HG02884 (cell line): ENCODE results near the gene MICALL2.
A peak's percentile ranks its signal among the peaks of the same experiment; 100 is the strongest.

Experiments used
- ATAC-seq: cut with Tn5 transposase; IDR thresholded peaks from one replicate; pipeline ENCODE4 v1.9.1; 2021; ENCODE audit warnings: mild to moderate bottlenecking, moderate library complexity; ENCODE audit not compliant: unreplicated experiment

The MICALL2 gene

DNA sequence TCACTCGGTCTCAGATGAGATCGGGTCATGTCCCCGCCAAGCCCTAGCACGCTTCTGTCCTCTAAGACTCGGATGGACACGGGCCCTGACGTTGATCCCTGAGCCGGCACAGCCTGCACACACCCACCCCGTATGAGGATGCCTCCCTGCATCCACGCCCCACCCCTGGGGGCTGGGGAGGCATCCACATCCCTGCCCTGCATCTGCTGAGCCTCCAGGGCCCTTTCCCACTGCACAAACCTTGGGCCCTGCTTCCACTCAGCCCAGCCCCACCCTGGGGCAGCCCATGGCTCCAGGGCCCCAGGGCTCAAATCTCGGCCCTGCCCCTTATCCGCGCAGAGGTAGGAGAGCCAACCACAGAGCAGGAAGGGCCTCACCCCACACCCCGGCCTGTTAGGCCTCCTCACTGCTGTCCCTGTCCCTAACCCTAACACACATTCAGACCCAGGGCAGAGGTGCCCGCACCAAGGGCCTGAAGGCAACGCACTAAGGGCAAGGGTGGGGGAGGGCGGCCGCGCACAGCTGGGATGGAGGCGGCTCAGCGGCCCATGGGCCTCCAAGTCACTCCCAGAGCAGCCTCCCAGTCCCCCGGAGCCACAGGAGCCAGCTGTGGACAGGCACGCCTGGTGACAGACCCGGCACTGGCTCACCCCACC is 9.5 kb upstream of the MICALL2 start:
- ATAC-seq = no peak

DNA sequence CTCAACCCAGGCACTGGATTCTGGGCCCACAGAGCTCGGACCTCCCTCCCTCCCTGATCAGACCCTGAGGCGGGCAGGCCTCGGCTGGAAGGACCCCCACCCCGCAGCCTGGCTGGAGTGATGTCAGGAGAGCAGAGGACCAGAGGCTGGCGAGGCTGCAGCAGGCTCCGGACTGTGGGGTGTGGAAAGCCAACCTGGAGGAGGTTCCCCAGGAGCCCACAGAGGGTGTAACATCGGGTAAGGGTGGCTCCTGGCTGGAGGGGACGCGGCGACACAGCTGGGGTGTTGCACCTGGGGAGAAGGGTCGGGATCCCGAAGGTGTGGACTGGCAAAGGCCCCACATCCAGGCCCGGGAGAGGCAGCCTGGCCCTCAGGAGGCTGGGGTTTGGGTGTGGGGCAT is 8.9 kb upstream of the MICALL2 start:
- ATAC-seq = no peak

DNA sequence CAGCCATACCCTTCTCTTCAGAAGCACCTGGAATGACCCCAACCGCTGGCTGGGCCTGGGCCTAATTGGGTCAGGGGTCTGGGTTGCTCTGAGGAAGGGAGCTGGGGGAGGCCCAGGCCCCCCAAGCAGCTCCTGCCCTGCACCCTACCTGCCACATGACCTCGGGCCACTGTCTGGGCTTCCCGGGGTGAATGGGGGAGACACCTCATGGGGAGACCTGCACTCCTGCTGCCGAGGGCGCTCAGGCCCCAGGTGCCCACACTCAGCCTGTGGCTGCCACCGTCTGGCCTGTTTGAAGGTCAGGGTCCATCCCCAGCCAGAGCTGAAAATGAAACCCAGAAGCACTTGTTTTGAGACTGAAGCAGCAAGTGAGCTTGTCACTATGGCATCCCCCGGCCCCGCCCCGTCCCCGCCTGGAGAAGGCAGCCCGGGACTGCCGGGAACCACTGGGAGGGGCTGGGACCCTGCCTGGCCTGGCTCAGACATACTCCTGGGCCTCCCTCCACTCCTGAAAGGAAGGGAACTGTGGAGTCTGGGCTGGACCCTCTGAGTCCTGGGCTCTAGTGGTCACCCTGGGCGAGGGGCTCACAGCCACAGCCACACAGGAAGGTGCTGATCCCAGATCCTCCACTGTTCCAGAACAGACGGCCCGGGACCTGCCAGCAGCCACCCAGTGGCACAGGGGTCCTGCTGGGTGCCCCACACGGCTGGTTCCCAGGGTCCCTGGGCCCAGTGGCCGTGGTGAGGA is 7.4 kb upstream of the MICALL2 start:
- no peak for ATAC-seq

DNA sequence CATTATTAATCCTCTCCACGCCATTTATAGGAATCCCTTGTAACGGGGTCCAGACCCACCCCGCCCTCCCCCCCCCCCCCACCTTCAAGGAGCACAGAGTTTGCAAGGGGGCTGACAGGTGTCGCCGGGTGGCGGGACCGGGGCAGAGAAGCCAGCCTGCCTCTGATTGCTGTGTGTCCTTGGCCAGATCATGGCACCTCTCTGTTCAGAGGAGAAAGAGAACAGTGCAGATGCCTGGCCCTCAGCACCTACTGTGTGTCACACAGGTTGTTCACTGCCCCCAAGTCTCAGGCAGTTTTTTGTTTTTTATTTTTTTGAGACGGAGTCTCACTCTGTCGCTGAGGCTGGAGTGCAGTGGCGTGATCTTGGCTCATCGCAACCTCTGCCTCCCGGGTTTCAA is 5.4 kb upstream of the MICALL2 start:
- ATAC-seq = no peak

DNA sequence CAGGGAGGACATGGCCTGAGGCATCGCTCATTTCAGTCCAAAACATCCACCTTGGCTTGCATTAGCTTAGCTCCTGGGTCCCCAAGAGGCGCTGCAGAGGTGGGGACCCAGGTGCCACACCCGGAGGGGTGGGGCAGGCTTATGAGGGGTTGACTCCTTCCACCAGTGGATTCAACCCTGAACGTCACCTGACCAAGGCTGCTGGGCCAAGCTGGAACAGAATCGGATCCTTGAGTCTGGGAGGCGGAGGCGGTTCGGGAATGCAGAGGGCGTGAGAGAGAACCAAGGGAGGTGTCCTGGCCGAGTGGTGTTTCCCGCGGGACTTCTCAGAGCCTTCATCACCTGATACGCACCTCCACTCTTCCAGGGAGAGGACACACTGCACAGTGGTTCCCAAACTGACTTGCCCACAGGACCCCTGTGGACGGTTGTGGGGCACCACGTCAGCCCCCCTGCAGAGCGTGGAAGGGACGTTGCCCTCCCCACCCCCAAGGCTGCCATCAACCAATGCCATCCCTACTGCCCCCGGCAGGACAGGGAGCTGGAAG is 4.5 kb upstream of the MICALL2 start:
- no peak for ATAC-seq

DNA sequence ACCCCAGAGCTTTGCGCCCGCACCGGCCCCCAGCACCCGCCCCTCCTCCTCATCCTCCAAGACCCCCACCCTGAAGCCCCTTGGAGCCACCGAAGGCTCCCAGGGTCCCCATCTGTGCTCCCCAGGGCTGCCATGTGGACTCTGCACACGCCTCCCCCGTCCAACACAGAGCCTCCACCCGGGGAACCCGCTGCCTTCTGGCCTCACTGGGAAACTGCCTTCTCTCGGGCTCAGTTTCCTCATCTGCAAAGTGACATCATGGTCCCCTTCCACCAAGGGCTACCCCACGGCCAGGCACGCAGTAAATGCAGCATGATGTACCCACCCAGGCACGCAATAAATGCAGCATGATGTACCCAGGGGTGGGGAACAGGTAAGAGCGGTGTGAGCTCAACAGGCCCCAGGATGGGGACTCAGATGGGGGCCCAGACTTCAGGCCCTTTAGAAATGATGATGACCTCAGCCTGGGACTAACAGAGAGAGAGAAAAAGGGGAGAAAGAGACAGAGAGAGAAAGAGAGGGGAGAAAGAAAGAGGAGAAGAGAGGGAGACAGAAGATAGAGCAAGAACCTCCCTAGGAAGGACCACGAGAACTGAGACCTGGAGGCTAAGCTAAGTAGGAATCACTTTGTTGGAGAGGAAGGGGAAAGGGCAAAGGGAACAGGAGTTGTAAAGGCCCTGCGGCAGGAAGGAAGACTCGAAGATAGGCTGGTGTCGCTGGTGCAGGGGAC is 2.5 kb upstream of the MICALL2 start:
- ATAC-seq = no peak

DNA sequence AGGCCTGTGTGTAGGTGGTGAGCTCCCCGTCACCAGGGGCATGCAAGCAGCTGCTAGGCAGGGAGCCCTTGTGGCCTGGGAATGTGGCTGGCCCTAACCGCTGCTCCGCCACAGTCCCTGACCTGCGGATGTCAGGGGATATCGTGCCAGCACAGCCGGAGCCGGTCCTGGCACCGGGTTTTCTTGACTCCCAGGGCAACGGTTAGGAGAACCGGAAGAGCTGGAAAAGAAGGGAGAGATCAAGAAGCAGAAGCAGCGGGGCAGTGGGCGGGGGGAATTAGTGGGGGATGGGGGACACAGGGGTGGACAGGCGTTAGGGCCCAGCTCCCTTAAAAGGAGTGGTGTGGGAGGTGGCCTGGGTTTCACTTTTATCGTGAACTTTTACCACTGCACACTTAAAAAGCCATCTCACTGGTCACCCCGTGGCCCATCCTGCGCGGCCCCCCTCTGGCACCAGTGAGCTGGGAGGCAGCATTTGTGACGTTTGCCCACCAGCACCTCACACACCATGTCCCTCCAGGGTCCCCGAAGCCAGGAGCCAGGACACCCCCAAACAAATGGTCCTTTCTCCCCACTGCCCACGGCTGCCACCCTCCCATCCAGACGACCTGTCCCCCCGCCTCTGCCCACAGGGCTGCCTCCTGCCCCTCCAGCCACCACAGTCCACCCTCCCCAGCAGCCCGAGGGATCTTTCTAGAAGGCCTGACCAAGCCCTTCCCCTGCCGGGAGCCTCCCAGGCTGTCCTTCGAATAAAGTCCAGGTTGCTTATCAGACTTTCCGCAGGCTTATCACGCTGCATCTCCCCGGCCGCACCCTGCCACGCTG is 1.8 kb upstream of the MICALL2 start:
- no peak for ATAC-seq

DNA sequence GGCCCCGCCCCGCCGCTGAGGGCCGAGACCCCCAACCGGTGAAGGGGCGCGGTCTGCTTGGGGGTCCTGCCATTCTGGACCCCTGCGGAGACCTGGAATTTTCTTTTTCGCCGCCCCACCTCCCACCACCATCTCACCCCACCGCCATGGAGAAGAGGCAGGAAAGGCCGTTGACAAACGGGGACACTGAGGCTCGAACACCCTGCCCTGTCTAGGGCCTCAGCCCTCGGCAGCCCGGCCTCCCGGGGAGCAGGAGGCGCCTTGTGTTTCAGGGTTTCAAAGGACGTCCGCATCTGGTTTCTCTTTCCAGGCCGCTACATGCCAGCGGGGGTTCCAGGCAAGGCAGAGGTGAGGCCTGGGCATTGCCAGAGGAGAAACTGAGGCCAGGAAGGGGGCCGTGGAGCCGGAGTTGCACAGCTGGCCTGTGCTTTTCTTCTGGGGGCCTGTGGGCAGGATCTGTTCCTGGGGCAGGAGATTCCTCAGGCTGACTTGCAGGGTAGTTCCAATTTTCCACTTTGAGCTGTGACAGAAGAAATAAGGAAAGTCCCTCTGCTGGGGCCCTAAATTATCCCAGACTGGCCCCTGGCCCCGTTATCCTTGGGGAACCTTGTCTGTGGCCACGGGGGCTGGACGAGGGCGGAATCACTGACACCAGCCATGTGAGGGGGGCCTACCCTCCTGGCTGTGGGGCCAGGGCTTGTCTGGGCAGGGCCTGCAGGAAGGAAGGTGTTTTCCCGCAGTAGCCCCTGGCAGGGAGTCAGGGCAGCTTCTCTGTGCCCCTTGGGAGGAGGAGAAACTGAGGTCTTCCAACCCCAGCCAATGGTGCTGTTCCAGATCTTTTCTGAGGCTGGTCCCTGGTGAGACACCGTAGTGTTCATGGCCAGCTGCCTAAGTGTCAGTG is 900 bp upstream of the MICALL2 start:
- no peak for ATAC-seq

DNA sequence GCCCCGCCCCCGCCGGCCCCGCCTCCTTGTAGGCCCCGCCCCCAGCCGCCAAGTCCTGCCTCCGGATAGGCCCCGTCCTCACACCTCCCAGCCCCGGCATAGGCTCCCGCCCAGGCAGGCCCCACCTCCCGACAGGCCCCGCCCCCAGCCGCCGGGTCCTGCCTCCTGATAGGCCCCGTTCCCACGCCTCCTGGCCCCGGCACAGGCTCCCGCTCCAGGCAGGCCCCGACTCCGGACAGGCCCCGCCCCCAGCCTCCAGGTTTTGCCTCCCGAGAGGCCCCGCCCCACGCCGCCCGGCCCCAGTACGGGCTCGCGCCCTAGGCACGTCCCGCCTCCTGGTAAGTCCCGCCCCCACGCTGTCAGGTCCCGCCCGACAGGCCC is 232 bp upstream of the MICALL2 start:
- ATAC-seq = peak; percentile 90

DNA sequence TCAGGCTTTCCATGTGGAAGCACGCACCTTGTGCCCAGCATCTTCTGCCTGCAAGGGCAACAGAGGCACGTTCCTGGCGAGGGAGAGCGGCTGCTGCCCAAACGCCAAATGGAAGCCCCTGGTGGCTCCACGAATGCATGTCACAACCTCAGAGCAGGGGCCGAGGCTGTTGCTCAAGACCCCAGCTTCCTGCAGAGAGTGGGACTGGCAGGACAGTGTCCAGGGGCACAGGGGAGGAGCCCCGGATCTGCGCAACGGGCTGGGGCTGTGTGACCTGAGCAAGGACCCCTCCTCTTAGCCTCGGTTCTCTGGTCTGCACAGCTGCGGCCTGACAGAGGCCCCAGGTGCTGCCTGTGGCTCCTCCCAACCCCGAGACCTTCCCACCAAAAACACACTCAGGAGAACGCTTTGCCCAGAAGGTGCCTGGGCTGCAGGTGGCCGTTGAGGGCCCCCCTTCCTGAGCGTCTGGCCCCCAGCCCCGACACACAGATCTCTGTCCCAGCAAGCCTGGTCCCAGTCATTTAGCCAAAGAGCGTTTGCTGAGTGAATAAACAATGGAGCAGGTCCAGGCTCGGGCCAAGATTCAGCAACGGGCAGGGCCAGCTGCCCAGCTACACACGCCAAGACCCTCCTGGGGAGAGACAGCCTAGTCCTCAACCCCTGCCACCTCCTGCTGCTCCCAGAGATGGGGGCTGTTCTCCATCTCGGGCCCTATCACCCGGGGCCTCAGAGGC is 1.2 kb downstream of the MICALL2 start:
- ATAC-seq = no peak

DNA sequence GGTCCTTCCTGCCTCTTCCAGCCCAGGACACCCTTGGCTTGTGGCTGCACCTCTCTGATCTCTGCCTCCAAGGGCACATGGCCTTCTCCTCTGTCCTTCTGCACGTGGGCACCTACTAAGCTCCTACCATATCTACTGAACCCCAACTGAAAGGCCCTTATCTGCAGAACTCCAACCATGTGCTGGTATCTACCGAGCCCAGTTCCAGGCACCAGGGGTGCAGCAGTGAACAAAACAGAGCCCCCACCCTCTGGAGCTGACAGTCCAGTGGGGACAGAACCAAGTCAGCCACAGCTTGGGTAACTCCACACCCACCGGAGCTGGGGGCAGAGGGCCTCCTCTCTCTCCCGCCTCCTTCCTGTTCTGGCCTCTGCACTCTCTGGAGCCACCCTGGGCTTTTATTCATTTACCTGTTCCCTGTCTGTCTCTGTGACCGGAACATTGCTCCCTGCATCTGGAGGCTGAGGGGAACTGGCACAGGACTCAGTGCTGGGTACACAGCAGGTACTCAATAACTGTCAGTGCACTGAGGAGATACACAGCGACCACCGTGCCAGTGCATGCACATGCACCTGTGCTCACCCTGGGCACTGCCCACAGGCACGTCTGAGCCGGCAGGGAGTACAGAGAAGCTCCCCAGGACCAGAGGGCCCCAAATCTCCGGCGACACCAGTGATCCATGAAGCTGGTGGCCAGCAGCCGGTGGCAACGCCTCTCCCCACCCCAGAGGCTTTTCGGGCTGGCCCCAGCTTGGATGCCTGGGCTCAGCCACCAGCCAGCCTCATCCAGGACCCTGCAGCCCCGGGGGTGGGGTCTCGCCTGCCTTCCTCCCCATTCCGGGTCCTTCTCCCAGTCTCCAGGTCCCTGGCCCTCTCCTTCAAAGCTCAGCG is 2.0 kb downstream of the MICALL2 start:
- ATAC-seq = no peak

DNA sequence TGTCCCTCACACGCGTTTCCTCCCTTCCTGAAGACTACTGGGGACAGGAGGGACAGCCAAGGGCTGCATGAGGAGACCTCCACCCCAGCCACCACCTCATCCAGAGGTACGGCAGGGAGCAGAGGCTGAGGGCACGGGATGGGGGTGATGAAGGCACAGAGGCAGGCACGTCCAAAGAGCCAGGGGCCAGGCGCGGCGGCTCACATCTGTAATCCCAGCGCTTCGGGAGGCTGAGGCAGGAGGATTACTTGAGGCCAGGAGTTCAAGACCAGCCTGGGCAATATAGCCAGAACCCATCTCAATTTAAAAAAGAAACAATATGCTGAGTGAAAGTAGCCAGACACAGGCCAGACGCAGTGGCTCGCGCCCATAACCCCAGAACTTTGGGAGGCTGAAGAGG is 3.3 kb downstream of the MICALL2 start:
- ATAC-seq = no peak

DNA sequence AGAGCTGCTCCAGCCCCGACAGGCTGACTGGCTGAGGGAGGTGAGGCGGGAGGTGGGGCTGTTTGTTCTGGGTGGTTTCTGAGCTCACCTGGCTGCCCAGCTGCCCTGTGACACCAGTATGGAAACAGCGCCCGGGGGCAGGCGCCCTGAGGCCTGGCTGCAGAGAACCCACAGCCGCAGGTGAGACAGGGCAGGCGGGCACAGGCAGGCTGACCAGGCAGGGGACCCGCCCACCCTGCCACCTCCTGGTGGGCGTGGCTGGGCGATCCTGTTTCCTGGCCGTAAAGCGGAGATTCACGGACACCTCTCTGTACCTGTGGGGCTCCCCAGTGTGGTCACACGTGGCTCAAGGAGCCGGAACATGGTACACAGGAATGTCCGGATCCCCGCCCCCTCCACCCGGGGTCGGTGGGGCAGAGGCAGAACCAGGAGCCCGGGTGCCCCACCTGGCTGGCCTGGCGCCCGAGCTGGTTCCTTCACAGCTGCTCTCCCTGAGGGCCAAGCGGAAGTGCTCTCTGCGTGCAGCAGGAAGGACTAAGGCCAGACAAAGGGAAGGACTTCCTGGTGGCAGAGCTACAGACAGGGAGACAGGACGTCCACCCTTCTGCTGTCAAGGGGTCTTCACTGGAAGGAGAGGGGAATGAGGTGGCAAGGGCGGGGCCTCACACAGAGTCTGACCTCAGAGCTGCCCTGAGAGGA is 3.9 kb downstream of the MICALL2 start:
- no peak for ATAC-seq

DNA sequence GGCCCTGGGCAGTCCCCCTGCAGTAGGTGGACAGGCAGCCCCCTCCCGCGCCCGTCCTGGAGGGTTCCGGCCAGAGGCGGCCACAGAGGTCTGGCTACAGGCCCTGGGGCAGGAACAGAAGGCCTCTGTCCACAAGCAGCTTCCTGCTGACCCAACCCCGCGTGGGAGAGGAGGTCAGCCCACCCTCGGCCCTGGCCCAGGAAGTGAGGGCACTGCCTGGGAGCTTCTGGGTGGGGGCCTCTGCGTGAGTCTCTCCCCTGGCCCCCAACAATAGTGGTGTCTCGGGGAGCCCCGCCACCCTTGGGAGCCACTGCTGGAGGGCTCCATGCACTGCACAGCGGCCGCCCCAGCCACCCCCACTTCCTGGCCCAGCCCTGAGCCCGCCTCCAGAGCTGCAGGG is 4.7 kb downstream of the MICALL2 start:
- no peak for ATAC-seq

DNA sequence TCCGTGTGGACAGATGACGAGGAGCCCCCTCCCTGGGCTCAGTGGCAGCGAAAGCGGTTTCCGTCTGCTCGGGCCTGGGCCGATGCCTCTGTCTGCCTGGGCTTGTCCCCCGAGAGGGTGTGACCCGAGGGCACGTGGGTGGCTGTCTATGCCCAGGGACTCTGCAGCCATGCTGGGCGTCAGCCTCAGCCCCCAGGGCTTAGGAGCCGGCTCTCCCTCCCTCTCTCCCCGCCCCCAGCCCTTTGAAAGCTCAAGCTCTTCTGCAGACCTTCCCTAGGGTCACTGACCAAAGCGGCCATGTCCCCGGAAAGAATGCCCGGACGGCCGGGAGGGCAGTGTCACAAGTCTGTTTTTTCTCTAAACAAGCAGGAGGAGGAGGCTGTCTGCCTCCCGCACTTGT is 7.1 kb downstream of the MICALL2 start:
- ATAC-seq = no peak

DNA sequence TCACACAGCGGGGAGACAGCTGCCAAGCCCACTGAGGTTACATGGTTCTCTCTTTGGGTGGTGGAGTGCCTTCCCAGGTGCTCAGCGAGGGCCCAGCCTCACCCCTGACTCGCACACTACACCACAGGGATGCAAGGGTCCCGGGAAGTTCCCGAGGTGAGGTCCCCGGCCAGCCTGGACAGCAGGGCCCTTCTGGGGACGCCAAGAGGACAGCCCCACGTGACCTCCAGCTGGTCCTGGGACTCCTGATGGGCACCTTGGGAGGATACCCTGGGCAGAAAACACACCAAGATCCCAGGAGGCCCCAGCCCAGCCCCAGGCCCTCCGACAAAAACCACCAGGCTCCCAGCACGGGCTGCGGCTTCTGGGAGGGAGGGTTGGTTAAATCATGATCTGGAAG is 8.3 kb downstream of the MICALL2 start:
- no peak for ATAC-seq

DNA sequence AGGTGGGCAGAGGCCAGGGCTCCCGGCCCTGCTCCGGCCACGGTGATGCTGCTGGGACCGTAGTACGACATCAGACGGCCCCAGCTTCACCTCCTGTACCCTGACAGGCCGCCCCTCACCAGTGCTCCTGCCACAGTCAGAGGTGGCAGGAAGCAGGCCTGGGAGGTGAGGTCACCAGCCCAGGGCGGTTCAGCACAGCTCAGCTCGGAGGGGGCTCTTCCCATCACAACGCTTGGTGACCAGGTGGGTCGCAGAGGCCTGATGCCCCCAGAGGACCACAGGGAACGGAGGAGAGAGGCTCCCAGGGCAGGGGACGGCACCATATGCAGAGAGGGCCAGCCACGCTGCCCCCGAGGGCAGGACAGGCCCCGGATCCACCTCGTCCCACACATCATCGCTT is 8.8 kb downstream of the MICALL2 start:
- no peak for ATAC-seq

DNA sequence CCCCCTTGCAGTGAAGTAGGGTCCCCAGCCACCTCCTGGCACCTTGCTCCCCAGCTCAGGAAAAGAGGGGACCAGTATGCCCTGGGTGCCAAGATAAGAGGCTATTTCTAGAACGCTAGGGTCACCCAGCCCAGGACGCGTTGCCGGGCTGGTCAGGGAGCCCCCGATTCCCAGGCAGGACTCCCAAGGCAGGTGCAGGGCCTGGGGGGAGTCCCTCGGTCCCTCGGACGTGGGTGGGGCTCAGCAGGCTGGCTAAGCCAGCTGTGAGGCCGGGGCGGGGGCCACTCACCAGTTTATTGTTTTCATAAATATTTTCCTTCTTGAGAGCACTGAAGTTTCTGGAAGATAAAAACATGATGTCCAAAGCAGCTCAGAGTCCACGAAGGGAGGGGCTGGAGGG is 9.3 kb downstream of the MICALL2 start:
- no peak for ATAC-seq
